HG03066 (cell line): ENCODE results near the gene CLMN.

Source experiments
- ATAC-seq: cut with Tn5 transposase; IDR thresholded peaks from one replicate; pipeline ENCODE4 v1.9.1; 2021; ENCODE audit warnings: low read depth; ENCODE audit not compliant: unreplicated experiment

CLMN gene

DNA sequence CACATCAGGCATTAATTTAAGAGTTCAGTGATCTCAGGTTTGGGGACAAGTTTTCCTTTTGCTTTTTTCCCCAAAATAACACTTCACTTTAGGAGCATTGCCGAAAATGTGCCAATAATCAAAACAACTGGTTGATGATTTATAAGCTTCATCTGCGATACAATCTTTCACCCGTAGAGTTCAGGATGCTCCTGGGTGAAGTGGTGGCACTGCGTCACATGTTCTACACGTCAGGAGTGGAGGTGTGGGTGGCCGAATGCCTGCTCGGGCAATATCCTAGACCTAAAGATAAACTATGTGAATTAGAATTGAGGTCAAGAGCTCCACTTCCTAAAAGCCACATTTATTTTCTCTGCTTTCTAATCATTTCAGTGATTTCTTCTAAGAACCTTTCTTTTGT, 91.5 kb downstream of the CLMN start:
- no peak for ATAC-seq

DNA sequence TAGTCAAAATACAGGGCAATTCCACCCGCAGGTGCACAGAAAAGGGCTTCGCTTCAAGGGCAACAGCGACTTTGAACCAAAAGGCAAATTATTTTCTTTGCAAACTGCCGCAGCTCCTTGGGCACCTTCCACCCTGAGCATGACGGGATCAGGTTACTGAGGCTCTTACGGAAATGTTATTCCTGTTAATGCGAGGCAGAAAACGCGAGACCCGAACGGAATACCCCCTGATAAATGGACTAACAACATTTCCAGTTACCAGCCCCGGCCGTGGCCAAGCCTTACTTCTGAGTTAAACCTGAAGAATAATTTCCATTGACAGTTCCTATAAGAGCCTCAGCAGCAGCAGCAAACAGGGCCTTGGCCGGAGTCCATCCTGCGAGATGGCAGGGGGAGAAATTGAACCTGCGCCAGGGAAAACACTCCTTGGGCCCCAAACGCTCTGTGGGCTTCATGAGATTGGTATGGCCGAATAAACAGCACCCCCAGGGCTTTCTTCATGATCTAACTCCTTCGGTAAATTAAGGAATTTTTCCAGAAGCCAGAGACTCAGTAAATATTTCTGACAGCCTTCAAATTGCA, 92.3 kb downstream of the CLMN start:
- no peak for ATAC-seq

DNA sequence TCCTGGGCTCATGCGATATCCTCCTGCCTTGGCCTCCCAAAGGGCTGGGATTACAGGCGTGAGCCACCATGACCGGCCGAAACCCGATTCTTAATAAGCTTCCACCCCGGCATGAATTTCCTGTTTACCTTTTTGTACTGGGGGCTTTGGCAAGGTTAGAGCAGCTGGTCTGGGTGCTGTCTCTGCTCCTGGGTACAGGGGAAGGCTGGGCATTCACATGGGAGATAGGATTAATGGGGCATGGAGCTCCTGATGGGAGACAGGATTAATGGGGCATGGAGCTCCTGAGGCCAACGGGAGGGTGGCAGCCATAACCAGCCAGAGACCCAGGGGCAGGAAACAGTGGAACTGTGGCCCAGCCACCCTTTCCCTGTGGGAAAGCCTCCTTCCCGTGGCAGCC, 92.9 kb downstream of the CLMN start:
- ATAC-seq = no peak

DNA sequence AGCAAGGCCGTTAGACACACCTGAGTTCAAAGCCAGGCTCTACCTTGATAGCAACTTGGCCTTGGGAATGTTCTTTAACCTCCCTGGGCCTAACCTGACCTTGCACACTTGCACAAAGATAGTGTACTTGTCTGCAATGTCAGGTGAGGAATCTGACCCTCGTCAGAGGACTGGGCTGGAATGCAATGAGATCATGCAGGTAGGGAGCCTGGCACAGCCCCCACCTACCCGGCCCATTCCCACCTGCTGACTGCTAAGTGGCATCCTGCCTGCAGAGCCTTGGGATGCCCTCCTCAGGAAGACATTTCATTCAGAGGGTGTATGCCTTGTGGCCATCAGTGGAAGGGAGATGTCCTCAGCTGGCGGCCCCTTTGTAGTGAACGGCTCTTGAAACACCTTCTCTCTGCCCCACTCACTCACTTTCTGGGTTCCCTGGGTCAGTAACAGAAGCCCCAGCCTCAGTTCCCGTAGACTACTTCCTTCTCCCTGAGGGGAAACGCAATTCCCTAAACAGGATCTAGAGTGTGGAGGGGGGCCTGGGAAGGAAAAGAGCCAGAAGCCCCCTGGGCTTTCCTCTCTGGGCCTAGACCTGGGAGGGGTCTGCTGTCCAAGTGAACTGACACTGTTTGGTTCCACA, 94.3 kb downstream of the CLMN start:
- ATAC-seq = no peak

DNA sequence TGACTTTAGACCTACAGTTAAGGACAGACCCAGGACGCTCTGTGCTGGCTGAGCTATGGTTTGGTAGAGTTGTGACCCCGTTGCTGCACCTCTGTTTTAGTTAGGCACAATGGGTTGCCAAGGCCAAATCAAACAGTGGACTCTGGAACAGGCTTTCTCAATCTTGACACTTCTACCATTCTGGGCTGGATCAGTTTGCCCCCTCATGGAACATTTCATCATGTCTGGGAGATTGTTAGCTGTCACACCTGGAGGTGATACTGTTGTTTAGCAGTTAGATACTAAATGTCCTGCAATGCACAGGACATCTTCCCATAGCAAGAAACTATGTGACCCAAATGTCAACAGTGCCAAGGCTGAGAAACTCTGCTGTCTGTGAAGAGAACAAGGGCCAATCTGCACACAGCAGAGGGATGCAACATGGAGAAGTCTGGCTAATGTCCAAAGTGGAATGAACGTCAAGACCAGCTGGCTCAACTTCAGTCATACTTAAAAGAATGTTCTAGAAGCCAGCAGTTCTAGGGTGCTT, 96.8 kb downstream of the CLMN start:
- ATAC-seq = no peak

DNA sequence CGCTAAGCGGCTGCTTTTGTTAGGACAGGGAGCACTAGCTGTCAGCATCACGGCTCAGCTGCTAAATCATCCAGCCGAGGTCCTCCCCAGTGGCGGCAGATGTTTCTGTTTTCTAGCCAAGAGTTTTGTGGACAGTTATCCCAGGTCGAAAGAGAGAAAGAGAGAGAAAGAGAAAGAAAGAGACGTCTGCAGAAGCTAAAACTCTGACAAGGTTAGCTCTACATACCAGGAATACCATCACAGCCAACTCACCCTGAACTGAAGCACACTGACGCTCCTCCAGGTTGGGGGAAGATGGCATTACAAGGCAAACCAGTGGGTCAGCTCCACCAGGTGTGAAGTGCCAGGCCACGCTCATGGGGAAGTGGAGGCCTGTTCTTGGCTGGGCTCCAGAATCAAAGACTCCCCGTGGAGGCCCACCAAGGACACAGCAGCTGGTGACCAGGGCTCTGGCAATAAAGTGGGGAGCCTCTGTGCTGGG, 97.5 kb downstream of the CLMN start:
- no peak for ATAC-seq

DNA sequence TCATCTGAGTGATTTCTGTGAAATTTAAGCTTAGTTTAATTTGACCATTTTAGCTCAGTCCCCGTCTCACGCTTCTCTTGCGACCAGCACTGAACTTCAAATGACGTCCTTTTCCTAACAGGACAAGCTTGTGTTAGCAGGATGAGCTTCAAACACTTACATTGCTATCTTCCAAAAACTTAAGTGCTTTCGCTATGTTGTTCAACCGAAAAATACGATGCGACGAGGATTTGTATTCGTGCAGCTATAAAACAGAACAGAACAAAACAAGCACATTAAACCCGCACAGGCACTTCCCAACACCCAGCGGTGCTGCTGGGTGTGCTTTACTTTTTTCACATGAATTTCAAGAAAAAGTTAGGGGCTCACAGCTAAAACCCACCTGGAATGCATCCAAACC, 98.2 kb downstream of the CLMN start:
- no peak for ATAC-seq

DNA sequence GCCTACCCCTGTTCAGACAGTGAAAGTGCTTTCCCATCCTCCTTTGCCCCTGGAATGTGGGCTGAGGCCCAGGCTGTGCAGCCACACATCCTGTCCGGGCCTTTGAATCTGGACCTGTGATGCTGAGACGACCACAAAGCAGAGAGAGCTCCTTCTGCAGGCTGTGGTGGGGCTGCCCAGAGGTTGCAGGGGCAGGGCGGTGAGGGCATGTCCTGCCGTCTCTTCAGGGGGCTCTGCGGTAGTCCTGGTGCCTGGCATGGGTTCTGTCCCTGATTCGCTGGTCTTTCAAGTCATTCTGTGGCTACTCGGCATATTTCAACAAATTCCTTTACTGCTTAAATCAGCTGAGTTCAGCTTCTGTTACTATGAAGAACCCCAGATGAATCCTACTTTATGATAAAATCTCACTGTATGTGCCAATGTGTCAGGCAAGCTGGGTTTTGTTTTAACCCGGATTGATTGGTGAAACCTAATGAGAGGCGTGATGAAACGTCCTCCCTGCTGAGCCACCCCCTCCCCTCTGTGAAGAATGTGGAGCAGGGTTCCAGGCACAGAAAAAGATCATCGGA, 99.0 kb downstream of the CLMN start:
- ATAC-seq = no peak

- ATAC-seq = no peak
Observed at GRCh38 chr14:95218472-95219193, 101.1 kb downstream of the CLMN start.

GRCh38 chr14:95218006-95218405, 101.7 kb downstream of the CLMN start:
- ATAC-seq = no peak

DNA sequence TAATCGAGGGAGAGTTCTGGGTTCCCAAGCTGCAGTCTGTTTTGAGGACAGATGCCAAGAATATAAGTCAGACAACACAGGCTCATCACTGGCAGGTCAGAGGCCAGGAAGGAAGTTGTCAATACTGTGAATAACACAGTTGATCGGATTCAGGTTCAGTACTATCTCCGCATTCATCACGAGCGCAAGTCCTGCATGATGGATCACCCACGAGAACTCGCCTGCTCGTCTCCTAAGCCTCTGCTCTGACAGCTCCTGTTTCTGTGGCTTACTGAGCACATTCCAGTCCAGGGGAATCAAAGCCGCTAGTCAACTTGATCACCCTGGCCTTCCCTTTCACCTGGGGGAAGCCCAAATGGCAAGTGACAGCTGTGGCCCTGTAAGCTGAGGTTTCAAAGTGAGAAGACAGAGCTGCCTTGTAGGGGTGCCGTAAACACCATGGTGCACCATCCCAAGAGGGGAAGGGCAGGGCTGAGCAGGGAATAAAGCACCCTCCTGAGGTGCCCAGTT, 102.3 kb downstream of the CLMN start:
- ATAC-seq = no peak

DNA sequence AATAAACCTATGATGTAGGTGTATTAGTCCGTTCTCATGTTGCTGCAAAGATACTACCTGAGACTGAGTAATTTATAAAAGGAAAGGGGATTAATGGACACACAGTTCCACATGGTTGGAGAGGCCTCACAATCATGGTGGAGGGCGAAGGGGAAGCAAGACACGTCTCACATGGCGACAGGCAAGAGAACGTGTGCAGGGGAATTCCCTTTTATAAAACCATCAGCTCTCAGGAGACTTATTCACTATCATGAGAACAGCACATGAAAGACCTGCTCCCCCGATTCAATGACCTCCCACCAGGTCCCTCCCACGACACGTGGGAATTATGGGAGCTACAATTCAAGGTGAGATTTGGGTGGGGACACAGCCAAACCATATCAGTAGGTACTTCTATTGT, 103.7 kb downstream of the CLMN start:
- no peak for ATAC-seq

DNA sequence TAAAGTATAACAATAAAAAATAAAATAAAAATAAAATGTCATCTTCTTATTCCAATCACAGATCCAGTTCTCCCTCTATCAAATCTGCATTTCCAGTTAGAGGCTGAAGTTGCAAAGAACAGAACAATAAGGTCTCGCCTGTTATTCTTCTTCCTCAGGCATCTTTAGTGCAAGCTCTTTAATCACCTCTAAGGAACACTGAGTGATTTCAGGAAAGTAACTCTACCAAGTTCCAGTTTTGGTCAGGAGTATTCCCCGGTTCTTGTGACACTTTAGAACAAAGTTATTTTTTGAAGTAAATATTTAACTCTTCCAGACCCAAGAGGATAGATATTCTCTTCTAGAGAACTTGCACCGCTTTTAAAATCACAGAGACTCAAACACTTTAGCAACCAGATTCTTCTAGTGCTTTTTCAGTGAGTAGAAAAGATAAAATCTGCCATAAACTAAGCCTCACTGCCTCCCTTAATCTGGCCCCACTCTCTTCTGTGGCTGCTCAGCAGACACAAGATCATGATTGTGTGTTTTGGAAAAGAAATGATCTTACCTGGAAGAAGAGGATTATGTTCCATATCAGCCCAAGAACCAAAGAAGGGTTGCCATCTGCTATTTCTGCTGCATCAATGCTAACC, 104.5 kb downstream of the CLMN start:
- ATAC-seq = no peak

DNA sequence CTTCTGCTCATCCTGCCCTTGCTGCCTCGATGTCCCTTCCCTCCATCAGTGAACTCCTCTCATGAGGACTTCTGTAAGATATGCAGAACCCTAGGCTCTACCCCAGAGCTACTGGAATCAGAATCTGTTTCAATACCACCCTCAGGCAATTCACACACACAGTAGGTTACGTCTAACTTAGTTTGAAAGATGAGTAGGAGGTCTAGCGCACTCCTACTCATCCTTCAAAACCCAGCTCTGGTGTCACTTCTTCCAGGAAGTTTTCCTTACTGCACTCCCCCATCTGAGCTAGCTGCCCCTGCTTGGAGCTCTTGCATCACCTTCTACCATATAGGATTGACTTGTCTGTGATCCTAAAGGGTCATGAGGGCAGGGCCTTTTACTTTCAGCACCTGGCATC, 105.9 kb downstream of the CLMN start:
- no peak for ATAC-seq

GRCh38 chr14:95211721-95212504, 107.8 kb downstream of the CLMN start:
- peak; percentile 74 for ATAC-seq

DNA sequence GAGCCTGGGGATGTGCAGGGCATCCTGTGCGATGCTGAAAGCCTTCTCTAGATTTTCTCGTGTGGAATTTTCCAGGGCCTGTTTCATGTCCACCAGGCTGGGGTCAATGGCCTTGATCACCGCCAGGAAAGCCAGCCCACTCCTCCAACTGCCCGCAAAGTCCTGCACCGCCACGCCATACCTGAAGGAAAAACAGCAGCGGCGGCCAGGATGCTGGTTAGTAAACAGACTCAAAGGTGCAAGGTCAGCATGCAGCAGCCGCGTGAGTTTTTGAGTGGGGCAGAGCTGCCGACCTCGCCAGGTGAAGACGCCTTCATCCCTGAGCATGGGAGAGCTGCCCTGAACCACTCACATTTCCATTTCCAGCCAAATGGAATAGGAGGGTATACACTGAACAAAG, 109.0 kb downstream of the CLMN start:
- no peak for ATAC-seq

DNA sequence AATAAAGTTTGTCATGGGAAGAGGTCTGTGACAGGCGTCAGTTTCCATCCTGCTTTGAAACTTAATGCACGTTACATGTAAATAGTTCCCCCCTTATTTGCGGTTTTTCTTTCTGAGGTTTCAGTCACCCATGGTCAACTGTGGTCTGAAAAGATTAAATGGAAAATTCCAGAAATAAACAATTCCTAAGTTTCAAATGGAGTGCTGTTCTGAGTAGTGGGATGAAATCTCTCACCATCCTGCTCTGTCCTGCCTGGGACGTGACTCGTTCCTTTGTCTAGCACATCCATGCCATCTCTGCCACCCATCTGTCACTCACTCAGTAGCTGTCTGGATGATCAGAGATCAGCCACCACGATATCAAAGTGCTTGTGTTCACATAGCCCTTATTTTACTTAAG, 111.1 kb downstream of the CLMN start:
- ATAC-seq = no peak

GRCh38 chr14:95207475-95208233, 112.1 kb downstream of the CLMN start:
- ATAC-seq = no peak

- ATAC-seq = no peak
Observed at GRCh38 chr14:95206534-95206933, 113.2 kb downstream of the CLMN start.
